Smooth muscle cell (in vitro differentiated cells): ENCODE measurements around the gene ADGRL1. TPM values are rescaled to one million over a fixed set of nuclear protein-coding genes. Genes with fewer than 3 reads are reported as not detected.
A peak's percentile ranks its signal among the peaks of the same experiment; 100 is the strongest.
"Not testable (repeated sequence)": the region's sequence is repeated elsewhere in the genome, so short reads cannot be mapped to it uniquely, and the experiment has no call there.

Experiments used
- DNase-seq: peaks from one replicate; lab custom pipeline; 2025; ENCODE audit not compliant: unreplicated experiment; lab: John Stamatoyannopoulos, UW
- H2AFZ ChIP-seq: fragments of 200-600 bp; sonication (generic); 2 replicates; pipeline ENCODE4 v1.6.0; 2016; ENCODE audit warnings: antibody characterized with exemption, low read depth, mild to moderate bottlenecking
- H3F3A ChIP-seq: fragments of 200-600 bp; sonication (generic); 2 replicates; pipeline ENCODE4 v1.6.0; 2017; ENCODE audit warnings: antibody characterized with exemption, low read depth
- H3K27ac ChIP-seq: fragments of 200-600 bp; sonication (generic); 2 replicates; pipeline ENCODE4 v1.5.1; 2016; ENCODE audit warnings: low read depth, mild to moderate bottlenecking
- H3K27me3 ChIP-seq: fragments of 200-600 bp; sonication (generic); 2 replicates; pipeline ENCODE4 v1.6.1; 2016; ENCODE audit warnings: low read depth, mild to moderate bottlenecking
- H3K36me3 ChIP-seq: fragments of 200-600 bp; sonication (generic); 2 replicates; pipeline ENCODE4 v1.5.1; 2016; ENCODE audit warnings: low read depth
- H3K4me1 ChIP-seq: fragments of 200-600 bp; sonication (generic); 2 replicates; pipeline ENCODE4 v1.5.1; 2016; ENCODE audit warnings: low read depth
- H3K4me2 ChIP-seq: fragments of 200-600 bp; sonication (generic); 2 replicates; pipeline ENCODE4 v1.6.0; 2016; ENCODE audit warnings: mild to moderate bottlenecking
- H3K4me3 ChIP-seq: fragments of 200-600 bp; sonication (generic); 2 replicates; pipeline ENCODE4 v1.5.1; 2016; ENCODE audit warnings: mild to moderate bottlenecking
- H3K79me2 ChIP-seq: fragments of 200-600 bp; sonication (generic); 2 replicates; pipeline ENCODE4 v1.6.0; 2016; ENCODE audit warnings: low read depth, mild to moderate bottlenecking
- H3K9ac ChIP-seq: fragments of 200-600 bp; sonication (generic); 2 replicates; pipeline ENCODE4 v1.6.0; 2016; ENCODE audit warnings: low read depth
- H3K9me3 ChIP-seq: fragments of 200-600 bp; sonication (generic); replicated peaks from 2 replicates; pipeline ENCODE4 v1.5.1; 2016; ENCODE audit warnings: low read depth
- H4K20me1 ChIP-seq: fragments of 200-600 bp; sonication (generic); 2 replicates; pipeline ENCODE4 v1.6.0; 2016; ENCODE audit warnings: low read depth
- WGBS: methylation state at CpG from one replicate; pipeline ENCODE4 v1.1.7; 2016; ENCODE audit warnings: low lambda C conversion rate; 5-methylcytosine and 5-hydroxymethylcytosine counted together
- polyA plus RNA-seq: library from polyadenylated mRNA; unstranded; fragments of >200 nt; fragmentation: Nextera tagmentation; extraction: Ambion mirVana; gene quantifications from 2 replicates; pipeline ENCODE4 v1.2.1, GENCODE V29; 2016
- total RNA-seq: library from RNA; depleted of rRNA; stranded (reverse); fragments of >200 nt; gene quantifications from 2 replicates; pipeline ENCODE4 v1.2.3, GENCODE V29; 2014
- TF ChIP-seq, protein P1 (sequence below): fragments of 200-600 bp; sonication (generic); IDR thresholded peaks from 2 replicates; pipeline ENCODE4 v1.5.1; 2017; ENCODE audit warnings: borderline replicate concordance, mild to moderate bottlenecking, antibody characterized with exemption; ENCODE audit not compliant: insufficient read depth, poor library complexity, severe bottlenecking

ADGRL1 gene
- 11.3 and 12.9 TPM in 2 replicates for total RNA-seq
- 12.7 and 15.0 TPM in 2 replicates for polyA plus RNA-seq

DNA sequence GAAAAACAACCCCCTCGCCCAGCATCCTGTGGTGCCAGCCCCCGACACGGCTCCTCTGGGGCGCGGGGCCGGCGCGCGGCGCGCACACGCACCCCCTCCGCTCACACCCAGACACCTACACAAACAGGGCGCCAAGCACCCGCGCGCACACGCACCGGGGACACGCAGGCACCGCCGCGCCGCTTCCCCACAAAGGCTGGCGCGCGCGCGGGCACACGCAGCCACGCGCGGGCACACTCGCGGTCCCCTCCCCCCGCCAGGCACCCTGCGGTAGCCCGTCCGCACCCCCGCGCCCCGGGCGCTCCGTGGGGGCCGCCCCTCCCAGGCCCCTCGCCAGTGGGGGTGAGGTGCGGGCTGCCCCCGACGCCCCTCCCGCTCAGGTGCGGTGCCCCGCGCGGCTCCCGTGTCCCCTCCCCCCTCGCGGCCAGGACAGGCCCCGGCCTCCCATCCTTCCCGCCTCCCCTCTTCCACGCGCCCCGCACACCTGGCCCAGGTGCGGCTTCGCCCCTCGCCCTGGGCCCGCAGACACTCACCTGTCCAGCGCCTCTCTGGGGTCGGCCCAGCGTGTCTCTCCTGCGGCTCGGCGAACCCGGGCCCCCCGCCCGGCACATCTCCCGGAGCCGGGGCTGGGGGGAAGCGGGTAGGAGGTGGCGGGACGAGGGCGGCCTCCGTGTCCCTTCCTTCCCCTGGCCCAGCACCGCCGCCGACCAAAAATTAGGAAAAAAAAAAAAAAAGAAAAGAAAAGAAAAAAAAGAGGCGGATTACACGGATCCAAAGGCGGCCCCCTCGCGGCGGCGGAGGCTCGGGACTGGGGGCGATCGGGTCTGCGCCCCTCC, at the start of gene ADGRL1:
Gene ADGRL1, minus strand, starts transcription at position 718 of the 836 bp plus-strand sequence. CDS start 22,567 bp downstream, outside the sequence.
- not testable (repeated sequence) for H3F3A ChIP-seq, H3K4me1 ChIP-seq, H3K36me3 ChIP-seq, H3K9me3 ChIP-seq, H3K79me2 ChIP-seq, DNase-seq, H3K27me3 ChIP-seq
- H3K4me3 ChIP-seq: peak within 1 kb of the TSS; percentile 78
- 2% methylated on average over 18 of the region's 96 CpGs for WGBS
- peak within 1 kb of the TSS; percentile 83 for H2AFZ ChIP-seq
- H3K9ac ChIP-seq: peak within 1 kb of the TSS; percentile 77
- peak within 1 kb of the TSS; percentile 73 for H3K27ac ChIP-seq
- peak within 1 kb of the TSS; percentile 90 for H3K4me2 ChIP-seq
- peaks cover 41% of the 10 kb centered on the region for H4K20me1 ChIP-seq

GRCh38 chr19:14255316-14255715, 49.3 kb upstream of the ADGRL1 start:
- H2AFZ ChIP-seq, H3F3A ChIP-seq, H4K20me1 ChIP-seq, DNase-seq, H3K27ac ChIP-seq, H3K9ac ChIP-seq, H3K9me3 ChIP-seq, H3K36me3 ChIP-seq, H3K4me2 ChIP-seq, H3K79me2 ChIP-seq, H3K27me3 ChIP-seq, H3K4me3 ChIP-seq, H3K4me1 ChIP-seq: not testable (repeated sequence)
- 50% methylated on average over 1 of the region's 1 CpG for WGBS

- H3K27me3 ChIP-seq, H3K36me3 ChIP-seq, H3K27ac ChIP-seq, H3K4me3 ChIP-seq, H3K9ac ChIP-seq, H3K4me2 ChIP-seq, H2AFZ ChIP-seq, DNase-seq, H3K9me3 ChIP-seq, H3K79me2 ChIP-seq, H3F3A ChIP-seq, H3K4me1 ChIP-seq, H4K20me1 ChIP-seq: not testable (repeated sequence)
- WGBS: 26% methylated on average over 19 of the region's 19 CpGs
Observed at GRCh38 chr19:14253822-14254599, 48.0 kb upstream of the ADGRL1 start.

- not testable (repeated sequence) for H3K27me3 ChIP-seq, H3K79me2 ChIP-seq, H2AFZ ChIP-seq, H3F3A ChIP-seq, H3K36me3 ChIP-seq, H3K4me3 ChIP-seq, DNase-seq, H3K27ac ChIP-seq, H3K9ac ChIP-seq, H3K4me2 ChIP-seq, H3K9me3 ChIP-seq, H3K4me1 ChIP-seq, H4K20me1 ChIP-seq
- 94% methylated on average over 2 of the region's 2 CpGs for WGBS
Observed at GRCh38 chr19:14252136-14252535, 46.2 kb upstream of the ADGRL1 start.

GRCh38 chr19:14250870-14251269, 44.9 kb upstream of the ADGRL1 start:
- no peak for DNase-seq
- Histone ChIP-seq H3K79me2 (no peaks in the 10 kb centered on the region), H2AFZ (no peak overlapping the region), H3K4me3 (no peak overlapping the region), H3K4me1 (peaks cover 5% of the 10 kb centered on the region), H4K20me1 (no peaks in the 10 kb centered on the region), H3F3A (no peaks in the 10 kb centered on the region), H3K9me3 (no peaks in the 10 kb centered on the region), H3K27ac (no peak overlapping the region), H3K27me3 (no peaks in the 10 kb centered on the region), H3K4me2 (no peak overlapping the region), H3K36me3 (no peaks in the 10 kb centered on the region), H3K9ac (no peak overlapping the region)
- TF ChIP-seq, protein P1, sequence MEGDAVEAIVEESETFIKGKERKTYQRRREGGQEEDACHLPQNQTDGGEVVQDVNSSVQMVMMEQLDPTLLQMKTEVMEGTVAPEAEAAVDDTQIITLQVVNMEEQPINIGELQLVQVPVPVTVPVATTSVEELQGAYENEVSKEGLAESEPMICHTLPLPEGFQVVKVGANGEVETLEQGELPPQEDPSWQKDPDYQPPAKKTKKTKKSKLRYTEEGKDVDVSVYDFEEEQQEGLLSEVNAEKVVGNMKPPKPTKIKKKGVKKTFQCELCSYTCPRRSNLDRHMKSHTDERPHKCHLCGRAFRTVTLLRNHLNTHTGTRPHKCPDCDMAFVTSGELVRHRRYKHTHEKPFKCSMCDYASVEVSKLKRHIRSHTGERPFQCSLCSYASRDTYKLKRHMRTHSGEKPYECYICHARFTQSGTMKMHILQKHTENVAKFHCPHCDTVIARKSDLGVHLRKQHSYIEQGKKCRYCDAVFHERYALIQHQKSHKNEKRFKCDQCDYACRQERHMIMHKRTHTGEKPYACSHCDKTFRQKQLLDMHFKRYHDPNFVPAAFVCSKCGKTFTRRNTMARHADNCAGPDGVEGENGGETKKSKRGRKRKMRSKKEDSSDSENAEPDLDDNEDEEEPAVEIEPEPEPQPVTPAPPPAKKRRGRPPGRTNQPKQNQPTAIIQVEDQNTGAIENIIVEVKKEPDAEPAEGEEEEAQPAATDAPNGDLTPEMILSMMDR: no peak
- 89% methylated on average over 5 of the region's 5 CpGs for WGBS

- not testable (repeated sequence) for H2AFZ ChIP-seq, H3K36me3 ChIP-seq, H3F3A ChIP-seq, H3K9ac ChIP-seq, H3K9me3 ChIP-seq, H3K27ac ChIP-seq, H3K27me3 ChIP-seq, DNase-seq, H3K79me2 ChIP-seq, H3K4me1 ChIP-seq, H3K4me2 ChIP-seq, H3K4me3 ChIP-seq, H4K20me1 ChIP-seq
- 91% methylated on average over 10 of the region's 10 CpGs for WGBS
Observed at GRCh38 chr19:14250315-14250714, 44.3 kb upstream of the ADGRL1 start.

GRCh38 chr19:14249891-14250290, 43.9 kb upstream of the ADGRL1 start:
- not testable (repeated sequence) for H3K36me3 ChIP-seq, H3K9ac ChIP-seq, H3K4me3 ChIP-seq, H3K79me2 ChIP-seq, DNase-seq, H2AFZ ChIP-seq, H3K27me3 ChIP-seq, H3K27ac ChIP-seq, H3K4me2 ChIP-seq, H4K20me1 ChIP-seq, H3F3A ChIP-seq, H3K9me3 ChIP-seq, H3K4me1 ChIP-seq
- WGBS: 90% methylated on average over 2 of the region's 2 CpGs
